ENCODE data around the gene SPOCK1.
"Not testable (repeated sequence)": the region's sequence is repeated elsewhere in the genome, so short reads cannot be mapped to it uniquely, and the experiment has no call there.

Gene SPOCK1

GRCh38 chr5:137259115-137259514 lies 240.0 kb downstream of the SPOCK1 start:
- not testable (repeated sequence) for DNase-seq

GRCh38 chr5:137254119-137255090 lies 244.7 kb downstream of the SPOCK1 start:
- no peak for DNase-seq

- no peak for DNase-seq
Observed at GRCh38 chr5:137252512-137252911, 246.6 kb downstream of the SPOCK1 start.

GRCh38 chr5:137250421-137250820 lies 248.7 kb downstream of the SPOCK1 start:
- DNase-seq = no peak

- DNase-seq = no peak
Observed at GRCh38 chr5:137248527-137248926, 250.6 kb downstream of the SPOCK1 start.

- DNase-seq = no peak
Observed at GRCh38 chr5:137245438-137245837, 253.7 kb downstream of the SPOCK1 start.

GRCh38 chr5:137240285-137240684 lies 258.8 kb downstream of the SPOCK1 start:
- no peak for DNase-seq

- DNase-seq = no peak
Observed at GRCh38 chr5:137236849-137237507, 262.1 kb downstream of the SPOCK1 start.

- DNase-seq = no peak
Observed at GRCh38 chr5:137236252-137236651, 262.9 kb downstream of the SPOCK1 start.

GRCh38 chr5:137234973-137235943 lies 263.9 kb downstream of the SPOCK1 start:
- no peak for DNase-seq

GRCh38 chr5:137233726-137234125 lies 265.4 kb downstream of the SPOCK1 start:
- no peak for DNase-seq

- DNase-seq = not testable (repeated sequence)
Observed at GRCh38 chr5:137233304-137233703, 265.8 kb downstream of the SPOCK1 start.

GRCh38 chr5:137231540-137231939 lies 267.6 kb downstream of the SPOCK1 start:
- DNase-seq = no peak

GRCh38 chr5:137228816-137229215 lies 270.3 kb downstream of the SPOCK1 start:
- peak; percentile 61 for DNase-seq

GRCh38 chr5:137226081-137226480 lies 273.0 kb downstream of the SPOCK1 start:
- DNase-seq = no peak

GRCh38 chr5:137223324-137224295 lies 275.5 kb downstream of the SPOCK1 start:
- no peak for DNase-seq

- peak; percentile 82 for DNase-seq
Observed at GRCh38 chr5:137221943-137222342, 277.2 kb downstream of the SPOCK1 start.

GRCh38 chr5:137220523-137220927 lies 278.6 kb downstream of the SPOCK1 start:
- peak; percentile 86 for DNase-seq

- DNase-seq = no peak
Observed at GRCh38 chr5:137218896-137219295, 280.2 kb downstream of the SPOCK1 start.

- DNase-seq = no peak
Observed at GRCh38 chr5:137218471-137218870, 280.7 kb downstream of the SPOCK1 start.

GRCh38 chr5:137217599-137218200 lies 281.4 kb downstream of the SPOCK1 start:
- peak; percentile 8 for DNase-seq
